Heart left ventricle (tissue), 13 donors: ENCODE data around the gene TLCD3B.

Experiments
- CTCF ChIP-seq, 12 donors: fragments of 200-600 bp; sonication (generic) in 4 of 12; IDR thresholded peaks; one replicate each; pipeline versions ENCODE4 v1.5.0 to v1.8.0; 2018 to 2022; ENCODE audit warnings: antibody characterized with exemption in 12 of 12, mild to moderate bottlenecking in 5 of 12
- POLR2A ChIP-seq, 2 donors: fragments of 450-650 bp; IDR thresholded peaks; one replicate each; pipeline ENCODE4 v1.6.1; 2017; ENCODE audit warnings: antibody characterized with exemption in 2 of 2, mild to moderate bottlenecking in 2 of 2, moderate library complexity in 2 of 2
- donor health status: ischemic (EF 13 %, LVEDD 7.1; RV severe dilation, severe dysfunction).
- donor health status: DM: no; HTN: yes; CAD: no.
- donor health status: DM: no; HTN: no; CAD: no.
- donor health status: ischemic (EF 25% LVEDD 6.9; RV normal size, moderate dysfunction).
- donor health status: ischemic (EF 25% LVEDD 5.7; RV mildly dilated, moderate dysfunction).
- donor health status: ischemic (EF 35%, LVEDD 5.7; RV mildly dilated, moderate dysfunction).
- donor health status: nonischemic (EF 11% LVEDD 7.7; RV severe dilation, severe dysfunction).
- donor health status: DM: yes; HTN: yes; CAD: no.
- donor health status: PGD.
- donor health status: ischemic (EF 29% LVEDD 5.4; RV normal size, mild dysfunction).
- donor health status: nonischemic (EF 23%, LVEDD 6.1; RV moderate dilation, normal function).

GRCh38 chr16:30067584-30067916 is 36.5 kb upstream of the TLCD3B start:
- TF ChIP-seq CTCF (IDR thresholded peaks at IDR 0.05) (no peak), POLR2A (IDR thresholded peaks at IDR 0.05) (no peak)
